ENCODE measurements around the gene ARL4A.

Gene ARL4A

GRCh38 chr7:12727455-12728191, 40.2 kb downstream of the ARL4A start:
- DNase-seq, result no peak

GRCh38 chr7:12728192-12728538, 40.7 kb downstream of the ARL4A start:
- DNase-seq, result no peak

- peak; percentile 62 for DNase-seq
These were observed 41.7 kb downstream of the ARL4A start for GRCh38 chr7:12729112-12729511.

GRCh38 chr7:12730523-12730922, 43.1 kb downstream of the ARL4A start:
- no peak for DNase-seq

GRCh38 chr7:12731214-12731656, 43.8 kb downstream of the ARL4A start:
- no peak for DNase-seq

GRCh38 chr7:12731775-12732174, 44.3 kb downstream of the ARL4A start:
- DNase-seq, result no peak

- no peak for DNase-seq
These were observed 45.0 kb downstream of the ARL4A start for GRCh38 chr7:12732428-12732827.

- no peak for DNase-seq
These were observed 48.5 kb downstream of the ARL4A start for GRCh38 chr7:12735923-12736322.

GRCh38 chr7:12737373-12737772, 49.9 kb downstream of the ARL4A start:
- no peak for DNase-seq

GRCh38 chr7:12737836-12738235, 50.4 kb downstream of the ARL4A start:
- no peak for DNase-seq

GRCh38 chr7:12738665-12739064, 51.2 kb downstream of the ARL4A start:
- no peak for DNase-seq
